GM20000 (cell line): ENCODE measurements around the gene ATP6V0E2.

Experiments used
- DNase-seq: peaks from one replicate; pipeline ENCODE4 v3.0.0; 2012; ENCODE audit warnings: low spot score
- CTCF ChIP-seq: IDR thresholded peaks from 2 replicates; pipeline ENCODE4 v1.5.1; 2012; ENCODE audit warnings: mild to moderate bottlenecking, control low read depth; ENCODE audit errors: extremely low read depth, missing control alignments

ATP6V0E2 gene

GRCh38 chr7:149882248-149883047, 8.7 kb downstream of the ATP6V0E2 start:
- TF ChIP-seq CTCF, result no peak
- DNase-seq, result no peak

GRCh38 chr7:149883048-149883438, 9.3 kb downstream of the ATP6V0E2 start:
- no peak for DNase-seq
- no peak for TF ChIP-seq CTCF

DNA sequence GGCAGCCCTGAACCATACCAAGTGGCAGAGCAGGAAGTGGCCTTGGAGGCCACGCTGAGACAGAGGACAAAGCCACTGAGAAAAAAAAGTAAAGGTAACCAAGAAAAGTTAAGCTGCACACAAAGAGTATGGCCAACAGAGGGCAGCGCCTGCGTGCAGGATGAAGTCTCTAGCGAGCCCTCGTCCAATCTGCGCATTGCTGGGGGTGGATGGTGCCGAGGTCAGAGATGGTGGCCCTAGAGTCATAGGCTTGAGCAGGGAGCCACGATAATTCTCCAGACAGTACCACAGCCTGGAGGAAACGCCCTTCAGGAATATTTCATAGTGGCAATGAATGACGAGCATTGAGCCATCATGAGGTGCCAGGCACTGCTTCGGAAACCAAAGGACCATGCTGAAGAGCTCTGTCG, 9.7 kb downstream of the ATP6V0E2 start:
- peak; percentile 47 for TF ChIP-seq CTCF
- peak; percentile 64 for DNase-seq

DNA sequence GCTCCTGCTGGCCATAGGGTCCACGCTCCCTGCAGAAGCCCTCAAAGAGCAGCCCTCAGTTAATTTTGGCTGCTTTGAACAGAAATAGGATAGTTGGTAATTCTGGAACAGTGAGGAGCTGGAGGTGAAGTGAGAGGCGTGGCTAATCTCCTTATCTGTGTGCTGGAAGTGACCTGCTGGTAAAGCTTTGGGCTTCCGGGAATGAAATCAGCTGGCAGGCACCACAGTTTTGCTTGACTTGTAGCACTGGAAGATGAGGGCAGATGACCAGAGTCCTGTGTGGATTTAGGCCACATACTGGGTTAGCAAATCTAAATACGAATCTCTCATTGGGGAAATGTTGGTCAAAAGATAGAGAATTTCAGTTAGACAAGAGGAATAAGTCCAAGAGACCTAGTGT, 10.2 kb downstream of the ATP6V0E2 start:
- TF ChIP-seq CTCF, result no peak
- DNase-seq, result no peak

GRCh38 chr7:149884541-149884940, 10.8 kb downstream of the ATP6V0E2 start:
- no peak for DNase-seq
- no peak for TF ChIP-seq CTCF

DNA sequence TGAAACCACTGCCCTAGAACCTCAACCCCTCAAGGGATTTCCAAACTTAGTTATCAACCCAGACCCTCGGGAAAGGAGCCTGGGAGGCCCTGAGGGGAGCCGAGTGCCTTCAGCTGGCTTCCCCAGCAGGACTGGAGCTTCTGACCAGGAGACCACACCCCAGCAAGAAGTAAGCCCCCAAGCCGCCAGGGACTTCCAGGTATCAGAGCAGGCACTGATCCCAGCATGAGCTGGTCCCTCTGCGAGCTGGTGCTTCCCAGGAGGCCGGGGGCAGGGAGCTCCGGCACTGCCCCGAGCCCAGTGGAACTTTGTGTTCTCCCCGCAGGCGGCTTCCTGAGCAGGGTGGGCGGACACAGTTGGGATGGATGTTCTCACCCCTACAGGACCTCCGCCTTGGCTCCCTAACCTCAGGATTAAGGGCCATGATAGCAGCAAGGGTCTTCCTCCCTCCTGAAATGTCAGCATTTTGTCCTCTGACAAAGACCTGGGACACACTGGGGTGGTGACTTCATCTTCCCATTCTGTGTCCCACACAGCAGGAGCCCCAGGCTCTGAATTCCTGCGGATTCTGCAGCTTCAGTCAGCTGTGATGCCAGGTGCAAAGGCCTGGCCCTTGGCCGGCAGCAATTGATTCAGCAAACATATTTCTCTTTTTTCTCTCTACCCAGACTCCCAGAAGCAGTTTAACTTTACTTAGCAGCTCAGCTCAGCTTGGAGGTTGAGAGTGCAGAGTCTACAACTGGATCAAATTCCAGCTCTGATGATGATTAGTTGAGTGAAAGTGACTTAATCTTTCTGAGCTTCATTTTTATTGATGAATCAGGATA, 11.6 kb downstream of the ATP6V0E2 start:
- no peak for TF ChIP-seq CTCF
- no peak for DNase-seq

DNA sequence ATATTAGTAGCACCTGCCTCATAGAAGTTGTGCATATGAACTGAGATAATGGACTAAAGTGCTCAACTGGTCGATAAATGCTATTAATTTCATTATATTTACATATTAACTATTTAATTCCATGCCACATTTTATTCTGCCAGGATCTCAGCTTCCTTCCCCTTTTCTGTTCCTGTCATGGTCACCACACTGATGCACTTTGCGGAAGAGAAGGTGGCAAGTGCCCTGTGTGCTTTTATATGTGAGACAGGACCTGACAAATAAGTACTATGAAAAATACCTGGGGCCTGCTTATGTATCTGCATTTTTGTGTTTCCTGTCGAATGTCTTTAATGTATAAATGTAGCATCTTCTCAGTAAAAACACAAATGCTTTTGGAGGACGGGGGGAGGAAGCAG, 12.2 kb downstream of the ATP6V0E2 start:
- DNase-seq, result no peak
- no peak for TF ChIP-seq CTCF
